Duodenal mucosa (tissue), 2 donors: Measurements from ENCODE around the gene PIGO.
A peak's percentile ranks its signal among the peaks of the same experiment; 100 is the strongest.

Source experiments
- H3K27ac ChIP-seq: one replicate; pipeline ENCODE4 v1.7.0; 2013; ENCODE audit warnings: low read depth, low read length
- H3K27me3 ChIP-seq, 2 donors: one replicate each; pipeline ENCODE4 v1.7.0; 2013; ENCODE audit warnings: low read length in 2 of 2, control low read depth in 1 of 2; ENCODE audit not compliant: insufficient read depth in 2 of 2, control insufficient read depth in 1 of 2
- H3K36me3 ChIP-seq, 2 donors: one replicate each; pipeline ENCODE4 v1.7.0; 2013; ENCODE audit warnings: low read length in 2 of 2, control low read depth in 1 of 2; ENCODE audit not compliant: insufficient read depth in 2 of 2, control insufficient read depth in 1 of 2
- H3K4me1 ChIP-seq, 2 donors: one replicate each; pipeline ENCODE4 v1.7.0; 2013; ENCODE audit warnings: low read length in 2 of 2, control low read depth in 1 of 2; ENCODE audit not compliant: insufficient read depth in 2 of 2, control insufficient read depth in 1 of 2
- H3K4me3 ChIP-seq, 2 donors: one replicate each; pipeline ENCODE4 v1.7.0; 2013; ENCODE audit warnings: low read length in 2 of 2, low read depth in 1 of 2
- H3K9ac ChIP-seq, 2 donors: one replicate each; pipeline ENCODE4 v1.7.0; 2013; ENCODE audit warnings: low read length in 2 of 2, low read depth in 1 of 2
- H3K9me3 ChIP-seq, 2 donors: one replicate each; pipeline ENCODE4 v1.7.0; 2013; ENCODE audit warnings: low read length in 2 of 2, control low read depth in 1 of 2; ENCODE audit not compliant: control insufficient read depth in 1 of 2

The PIGO gene

GRCh38 chr9:35072461-35073278 lies 23.7 kb downstream of the PIGO start, which contains the start of gene VCP:
TSS of gene VCP (minus strand) at chr9:35072625. CDS start at chr9:35072353, 272 bp downstream.
- H3K36me3 ChIP-seq, result peaks cover 10 to 33% of the 10 kb centered on the region in 2 donors
- H3K9me3 ChIP-seq, result no peaks in the 10 kb centered on the region
- peak within 1 kb of the TSS; percentile 76 to 92 for H3K4me3 ChIP-seq
- H3K4me1 ChIP-seq, result peaks cover 34 to 38% of the 10 kb centered on the region in 2 donors
- H3K9ac ChIP-seq, result peak within 1 kb of the TSS; percentile 93 to 95
- H3K27me3 ChIP-seq, result no peaks in the 10 kb centered on the region
- peak within 1 kb of the TSS; percentile 100 for H3K27ac ChIP-seq

DNA sequence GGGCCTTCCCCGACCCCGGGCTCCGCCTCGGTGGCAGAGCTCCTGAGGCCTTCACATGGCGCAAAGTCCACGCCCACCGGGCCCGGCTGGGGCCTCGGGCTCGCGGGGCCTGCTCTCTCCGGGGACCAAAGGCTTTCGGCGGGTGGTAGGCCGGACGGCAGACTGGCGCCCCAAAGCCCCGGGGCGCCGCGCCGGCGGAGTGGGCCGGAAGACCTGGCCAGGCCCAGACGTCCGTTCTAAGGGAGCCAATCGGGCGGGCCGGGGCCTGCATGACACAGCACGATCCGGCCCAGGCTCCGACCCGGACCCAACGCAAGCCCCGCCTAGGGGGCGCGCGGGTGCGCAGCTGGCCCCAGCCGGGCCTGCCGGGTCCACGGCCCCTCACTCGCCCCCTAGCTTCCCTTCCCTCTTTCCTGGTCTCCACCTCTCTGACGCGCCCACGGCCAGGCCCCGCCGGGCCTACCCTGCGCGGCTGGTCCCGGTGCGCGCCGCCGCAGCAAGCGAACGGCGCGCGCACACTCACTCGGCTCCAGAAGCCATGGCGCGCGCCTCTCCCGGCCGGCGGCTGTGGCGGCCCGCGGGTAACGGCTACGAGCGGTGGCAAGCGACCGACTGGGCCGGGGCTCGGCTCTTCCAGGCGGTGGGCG lies 24.5 kb downstream of the PIGO start:
- peaks cover 37 to 38% of the 10 kb centered on the region in 2 donors for H3K4me1 ChIP-seq
- peak overlapping the region; percentile 93 to 95 for H3K9ac ChIP-seq
- peaks cover 17 to 41% of the 10 kb centered on the region in 2 donors for H3K36me3 ChIP-seq
- peak overlapping the region; percentile 100 for H3K27ac ChIP-seq
- H3K27me3 ChIP-seq, result no peaks in the 10 kb centered on the region
- H3K4me3 ChIP-seq, result peak overlapping the region; percentile 76 to 92
- no peaks in the 10 kb centered on the region for H3K9me3 ChIP-seq

GRCh38 chr9:35070823-35071813 lies 25.3 kb downstream of the PIGO start:
- Histone ChIP-seq H3K9ac (peak overlapping the region; percentile 93 to 95), H3K36me3 (peaks cover 23 to 46% of the 10 kb centered on the region in 2 donors), H3K4me3 (peak overlapping the region; percentile 76 to 92), H3K4me1 (peaks cover 37 to 38% of the 10 kb centered on the region in 2 donors), H3K27ac (peak overlapping the region; percentile 100), H3K9me3 (no peaks in the 10 kb centered on the region), H3K27me3 (no peaks in the 10 kb centered on the region)

GRCh38 chr9:35069020-35069419 lies 27.4 kb downstream of the PIGO start:
- peak overlapping the region in 1 of 2 donors; percentile 23 for H3K4me3 ChIP-seq
- H3K4me1 ChIP-seq, result peaks cover 37 to 38% of the 10 kb centered on the region in 2 donors
- H3K9me3 ChIP-seq, result no peaks in the 10 kb centered on the region
- no peak overlapping the region for H3K27ac ChIP-seq
- H3K27me3 ChIP-seq, result no peaks in the 10 kb centered on the region
- peaks cover 38 to 50% of the 10 kb centered on the region in 2 donors for H3K36me3 ChIP-seq
- no peak overlapping the region for H3K9ac ChIP-seq

DNA sequence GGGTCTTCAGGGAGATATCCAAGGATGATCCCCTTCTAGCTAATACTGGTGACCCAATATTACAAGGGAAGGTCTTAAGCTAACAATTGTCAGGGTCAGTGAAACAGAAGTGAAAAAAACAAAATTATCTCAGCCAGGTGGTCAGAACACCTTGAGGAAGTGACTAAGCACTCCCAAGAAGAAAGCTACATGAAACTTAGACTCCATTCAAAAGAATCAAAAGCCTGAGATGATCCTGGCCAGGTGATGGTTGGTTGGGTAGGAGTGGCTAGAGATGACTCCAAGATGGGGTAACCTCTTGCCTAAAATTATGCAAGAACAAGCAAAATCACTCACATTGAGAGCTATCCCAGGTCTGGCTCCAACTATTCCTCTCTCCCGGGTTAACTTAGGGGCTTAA lies 29.3 kb downstream of the PIGO start:
- peaks cover 57 to 66% of the 10 kb centered on the region in 2 donors for H3K36me3 ChIP-seq
- H3K27me3 ChIP-seq, result no peaks in the 10 kb centered on the region

GRCh38 chr9:35060548-35061207 lies 35.7 kb downstream of the PIGO start:
- peaks cover 92 to 99% of the 10 kb centered on the region in 2 donors for H3K36me3 ChIP-seq
- no peak overlapping the region for H3K27ac ChIP-seq
- H3K4me3 ChIP-seq, result no peak overlapping the region

More for the DNA sequence above, 29.3 kb downstream of the PIGO start:
- Histone ChIP-seq H3K4me1 (peaks cover 28 to 31% of the 10 kb centered on the region in 2 donors), H3K27ac (no peak overlapping the region), H3K9ac (no peak overlapping the region), H3K4me3 (no peak overlapping the region), H3K9me3 (no peaks in the 10 kb centered on the region)

GRCh38 chr9:35059438-35059837 lies 37.0 kb downstream of the PIGO start:
- Histone ChIP-seq H3K9ac (no peak overlapping the region), H3K27ac (no peak overlapping the region), H3K27me3 (no peaks in the 10 kb centered on the region), H3K36me3 (peaks cover 81 to 100% of the 10 kb centered on the region in 2 donors), H3K4me3 (no peak overlapping the region), H3K9me3 (no peaks in the 10 kb centered on the region), H3K4me1 (no peaks in the 10 kb centered on the region)

More at GRCh38 chr9:35060548-35061207, 35.7 kb downstream of the PIGO start:
- Histone ChIP-seq H3K27me3 (no peaks in the 10 kb centered on the region), H3K9ac (no peak overlapping the region), H3K4me1 (no peaks in the 10 kb centered on the region), H3K9me3 (no peaks in the 10 kb centered on the region)

DNA sequence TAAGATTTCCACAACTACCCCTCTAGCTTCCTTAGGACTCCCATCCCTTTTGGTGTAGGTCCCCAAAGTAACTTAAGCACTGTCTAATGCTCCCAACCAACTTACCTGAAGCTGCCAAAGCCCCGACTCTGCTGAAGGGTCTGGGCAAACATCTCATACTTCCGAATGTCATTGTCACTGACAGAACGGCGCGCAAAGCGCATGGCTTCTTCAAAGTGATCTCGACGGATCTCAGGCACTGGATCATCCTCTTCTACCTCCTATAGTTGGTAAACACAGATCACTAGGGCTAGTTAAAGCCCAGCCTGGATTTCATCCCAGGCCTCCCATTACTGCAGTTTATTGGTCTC lies 39.1 kb downstream of the PIGO start:
- no peak overlapping the region for H3K4me3 ChIP-seq
- H3K36me3 ChIP-seq, result peaks cover 63 to 83% of the 10 kb centered on the region in 2 donors
- H3K4me1 ChIP-seq, result no peaks in the 10 kb centered on the region

GRCh38 chr9:35056571-35057270 lies 39.7 kb downstream of the PIGO start:
- H3K36me3 ChIP-seq, result peaks cover 61 to 81% of the 10 kb centered on the region in 2 donors

More for the DNA sequence above, 39.1 kb downstream of the PIGO start:
- Histone ChIP-seq H3K27ac (no peak overlapping the region), H3K9ac (no peak overlapping the region), H3K27me3 (no peaks in the 10 kb centered on the region), H3K9me3 (no peaks in the 10 kb centered on the region)

More at GRCh38 chr9:35056571-35057270, 39.7 kb downstream of the PIGO start:
- H3K9ac ChIP-seq, result no peak overlapping the region
- H3K27me3 ChIP-seq, result no peaks in the 10 kb centered on the region
- H3K27ac ChIP-seq, result no peak overlapping the region
- H3K9me3 ChIP-seq, result no peaks in the 10 kb centered on the region
- no peaks in the 10 kb centered on the region for H3K4me1 ChIP-seq
- no peak overlapping the region for H3K4me3 ChIP-seq
